Neuronal stem cell (in vitro differentiated cells): ENCODE results near the gene EXT2.

Source experiments
- DNase-seq: peaks from one replicate; pipeline ENCODE4 v3.0.0-alpha.2; 2013; ENCODE audit warnings: low spot score
- H2AFZ ChIP-seq: one replicate; pipeline ENCODE4 v1.6.1; 2013; ENCODE audit warnings: mild to moderate bottlenecking, low read length, inconsistent platforms
- H2AK5ac ChIP-seq: 2 replicates; pipeline ENCODE4 v1.6.1; 2013; ENCODE audit warnings: low read depth, mild to moderate bottlenecking, inconsistent platforms, low read length, moderate library complexity, mixed read lengths
- H2BK120ac ChIP-seq: 2 replicates; pipeline ENCODE4 v1.6.1; 2013; ENCODE audit warnings: low read depth, mild to moderate bottlenecking, inconsistent platforms, low read length, moderate library complexity, mixed read lengths
- H2BK12ac ChIP-seq: one replicate; pipeline ENCODE4 v1.6.1; 2013; ENCODE audit warnings: low read length, inconsistent platforms
- H2BK15ac ChIP-seq: 2 replicates; pipeline ENCODE4 v1.6.1; 2013; ENCODE audit warnings: mild to moderate bottlenecking, low read length, inconsistent platforms, mixed read lengths
- H2BK5ac ChIP-seq: one replicate; pipeline ENCODE4 v1.6.1; 2013; ENCODE audit warnings: inconsistent platforms, mild to moderate bottlenecking, low read length, moderate library complexity
- H3K14ac ChIP-seq: one replicate; pipeline ENCODE4 v1.6.1; 2013; ENCODE audit warnings: low read length, inconsistent platforms
- H3K18ac ChIP-seq: 2 replicates; pipeline ENCODE4 v1.6.1; 2013; ENCODE audit warnings: low read length, inconsistent platforms
- H3K23ac ChIP-seq: 2 replicates; pipeline ENCODE4 v1.6.1; 2013; ENCODE audit warnings: low read depth, mild to moderate bottlenecking, mixed read lengths, low read length, inconsistent platforms; ENCODE audit not compliant: poor library complexity
- H3K27ac ChIP-seq: replicated peaks from 3 replicates; pipeline ENCODE4 v1.5.1; 2013; ENCODE audit warnings: low read length, inconsistent platforms
- H3K27me3 ChIP-seq, 3 experiments: 2 replicates each; pipeline ENCODE4 v1.6.1; 2013; ENCODE audit warnings: low read length in 3 of 3, mild to moderate bottlenecking in 2 of 3, inconsistent platforms in 1 of 3, low read depth in 1 of 3, mixed read lengths in 1 of 3, moderate library complexity in 1 of 3; ENCODE audit not compliant: control insufficient read depth in 3 of 3, insufficient read depth in 3 of 3
- H3K36me3 ChIP-seq, 2 donors: replicated peaks in 1 of 2; 2 replicates each; pipeline ENCODE4 v1.6.1; 2013; ENCODE audit warnings: low read length in 2 of 2; ENCODE audit not compliant: control insufficient read depth in 2 of 2, insufficient read depth in 2 of 2
- H3K4ac ChIP-seq: 2 replicates; pipeline ENCODE4 v1.6.1; 2013; ENCODE audit warnings: inconsistent platforms, mild to moderate bottlenecking, low read length, moderate library complexity
- H3K4me1 ChIP-seq, 2 donors: 1 replicate in 1 of 2; 2 replicates in 1 of 2; pipeline ENCODE4 v1.6.1; 2013; ENCODE audit warnings: low read length in 2 of 2, low read depth in 1 of 2; ENCODE audit not compliant: control insufficient read depth in 2 of 2, insufficient read depth in 1 of 2
- H3K4me2 ChIP-seq: one replicate; pipeline ENCODE4 v1.6.1; 2013; ENCODE audit warnings: mild to moderate bottlenecking, low read length, inconsistent platforms; ENCODE audit not compliant: insufficient read depth, poor library complexity, severe bottlenecking
- H3K4me3 ChIP-seq, 2 donors: 2 replicates each; pipeline ENCODE4 v1.5.1; 2013; ENCODE audit warnings: low read length in 2 of 2, mild to moderate bottlenecking in 2 of 2, inconsistent platforms in 1 of 2, moderate library complexity in 1 of 2
- H3K79me1 ChIP-seq: one replicate; pipeline ENCODE4 v1.6.1; 2013; ENCODE audit warnings: low read depth, mild to moderate bottlenecking, inconsistent platforms, low read length, moderate library complexity
- H3K9ac ChIP-seq: one replicate; pipeline ENCODE4 v1.6.1; 2013; ENCODE audit warnings: mild to moderate bottlenecking, low read depth, low read length, inconsistent platforms; ENCODE audit not compliant: poor library complexity
- H3K9me3 ChIP-seq, 2 donors: replicated peaks in 1 of 2; 2 replicates each; pipeline versions ENCODE3 to v1.6.1; 2013; ENCODE audit warnings: low read length in 2 of 2, mild to moderate bottlenecking in 2 of 2, inconsistent platforms in 1 of 2, low read depth in 1 of 2, mixed read lengths in 1 of 2, moderate library complexity in 1 of 2; ENCODE audit not compliant: control insufficient read depth in 2 of 2, insufficient read depth in 1 of 2
- H4K8ac ChIP-seq: one replicate; pipeline ENCODE4 v1.6.1; 2013; ENCODE audit warnings: low read depth, mild to moderate bottlenecking, inconsistent platforms, low read length, moderate library complexity
- H4K91ac ChIP-seq: one replicate; pipeline ENCODE4 v1.6.1; 2013; ENCODE audit warnings: low read length, low read depth, mild to moderate bottlenecking, inconsistent platforms; ENCODE audit not compliant: poor library complexity
- WGBS, 2 donors: extraction: QIAGEN DNeasy Blood & Tissue Kit; methylation state at CpG; one replicate each; pipeline ENCODE4 v1.1.7; 2013; ENCODE audit warnings: missing lambda C conversion rate in 2 of 2, mixed read lengths in 1 of 2; ENCODE audit not compliant: insufficient read length in 2 of 2, insufficient replicate concordance in 1 of 2; ENCODE audit errors: extremely low coverage in 2 of 2; 5-methylcytosine and 5-hydroxymethylcytosine counted together

Gene EXT2

GRCh38 chr11:44128729-44129128, 33.3 kb downstream of the EXT2 start:
- no peaks in the 10 kb centered on the region for H3K9me3 ChIP-seq
- H3K4me3 ChIP-seq = no peak overlapping the region
- H2AFZ ChIP-seq = no peak overlapping the region
- no peak overlapping the region for H2BK15ac ChIP-seq
- H3K9ac ChIP-seq = no peak overlapping the region
- peaks cover 30 to 74% of the 10 kb centered on the region in 2 donors for H3K36me3 ChIP-seq
- no peak overlapping the region for H2AK5ac ChIP-seq
- H2BK120ac ChIP-seq = no peak overlapping the region
- H2BK12ac ChIP-seq = no peak overlapping the region
- no peak overlapping the region for H4K91ac ChIP-seq
- no peak overlapping the region for H3K18ac ChIP-seq
- no peak overlapping the region for H3K4ac ChIP-seq
- no peak overlapping the region for H4K8ac ChIP-seq
- no peaks in the 10 kb centered on the region for H3K4me1 ChIP-seq
- WGBS, 2 donors = no CpG with 5 or more reads among the region's 3 CpGs
- no peak for DNase-seq
- no peak overlapping the region for H3K4me2 ChIP-seq
- H3K79me1 ChIP-seq = no peaks in the 10 kb centered on the region
- no peak overlapping the region for H3K27ac ChIP-seq
- H3K14ac ChIP-seq = no peak overlapping the region
- no peak overlapping the region for H3K23ac ChIP-seq
- H2BK5ac ChIP-seq = no peak overlapping the region
- no peaks in the 10 kb centered on the region for H3K27me3 ChIP-seq

- Histone ChIP-seq H3K14ac (no peak overlapping the region), H4K91ac (no peak overlapping the region), H3K4ac (no peak overlapping the region), H4K8ac (no peak overlapping the region), H3K9me3 (no peaks in the 10 kb centered on the region), H3K18ac (no peak overlapping the region), H2BK15ac (no peak overlapping the region), H2BK12ac (no peak overlapping the region), H3K4me3 (no peak overlapping the region), H2AFZ (no peak overlapping the region), H2BK120ac (no peak overlapping the region), H2BK5ac (no peak overlapping the region), H3K23ac (no peak overlapping the region), H3K27ac (no peak overlapping the region), H3K4me2 (no peak overlapping the region), H3K9ac (peak overlapping the region; percentile 63), H3K4me1 (peaks cover 0 to 10% of the 10 kb centered on the region in 2 donors), H3K27me3 (no peaks in the 10 kb centered on the region), H3K36me3 (peaks cover 26 to 58% of the 10 kb centered on the region in 2 donors), H3K79me1 (no peaks in the 10 kb centered on the region), H2AK5ac (no peak overlapping the region)
- DNase-seq = no peak
- no CpG with 5 or more reads among the region's 6 CpGs for WGBS, 2 donors
Observed at GRCh38 chr11:44130751-44131150, 35.3 kb downstream of the EXT2 start.

- Histone ChIP-seq H2AFZ (no peak overlapping the region), H2BK5ac (no peak overlapping the region), H3K4me3 (no peak overlapping the region), H3K23ac (no peak overlapping the region), H3K18ac (no peak overlapping the region), H3K9me3 (no peaks in the 10 kb centered on the region), H3K27ac (no peak overlapping the region), H2BK120ac (no peak overlapping the region), H3K79me1 (no peaks in the 10 kb centered on the region), H3K4me2 (no peak overlapping the region), H3K36me3 (peaks cover 15 to 31% of the 10 kb centered on the region in 2 donors), H2AK5ac (no peak overlapping the region), H3K4me1 (peaks cover 0 to 24% of the 10 kb centered on the region in 2 donors), H3K14ac (no peak overlapping the region), H2BK12ac (no peak overlapping the region), H3K27me3 (no peaks in the 10 kb centered on the region), H2BK15ac (no peak overlapping the region), H4K8ac (no peak overlapping the region), H3K4ac (no peak overlapping the region), H4K91ac (no peak overlapping the region), H3K9ac (no peak overlapping the region)
- WGBS, 2 donors = no CpG with 5 or more reads among the region's 1 CpG
- peak; percentile 37 for DNase-seq
Observed at GRCh38 chr11:44133335-44133946, 38.0 kb downstream of the EXT2 start.

GRCh38 chr11:44134625-44135024, 39.1 kb downstream of the EXT2 start:
- H2BK15ac ChIP-seq = no peak overlapping the region
- no peaks in the 10 kb centered on the region for H3K9me3 ChIP-seq
- H2AFZ ChIP-seq = no peak overlapping the region
- no peak overlapping the region for H3K18ac ChIP-seq
- no peak overlapping the region for H3K4me2 ChIP-seq
- no peak overlapping the region for H3K14ac ChIP-seq
- H3K9ac ChIP-seq = no peak overlapping the region
- no peaks in the 10 kb centered on the region for H3K79me1 ChIP-seq
- no peak overlapping the region for H2BK12ac ChIP-seq
- H3K23ac ChIP-seq = no peak overlapping the region
- H3K4me3 ChIP-seq = no peak overlapping the region
- no peak overlapping the region for H3K27ac ChIP-seq
- H3K4me1 ChIP-seq = peaks cover 2 to 33% of the 10 kb centered on the region in 2 donors
- H3K27me3 ChIP-seq = no peaks in the 10 kb centered on the region
- DNase-seq = no peak
- no CpG with 5 or more reads among the region's 1 CpG for WGBS, 2 donors
- H2BK120ac ChIP-seq = no peak overlapping the region
- no peak overlapping the region for H4K91ac ChIP-seq
- no peak overlapping the region for H2AK5ac ChIP-seq
- H3K36me3 ChIP-seq = peaks cover 11 to 20% of the 10 kb centered on the region in 2 donors
- H4K8ac ChIP-seq = no peak overlapping the region
- H2BK5ac ChIP-seq = no peak overlapping the region
- no peak overlapping the region for H3K4ac ChIP-seq
